ENCODE data around the gene ATP5ME.

Gene ATP5ME

GRCh38 chr4:651884-652642 is 22.0 kb downstream of the ATP5ME start:
- no peak overlapping the region for H3K4me2 ChIP-seq (ENCODE audit: low read length)
- H3F3A ChIP-seq (ENCODE audit: insufficient read depth, low read length): no peaks in the 10 kb centered on the region
- H3K4me3 ChIP-seq (ENCODE audit: low read depth, low read length, poor library complexity, severe bottlenecking): no peak overlapping the region
- no peak overlapping the region for H3K27ac ChIP-seq (ENCODE audit: low read depth, low read length, poor library complexity, severe bottlenecking)
- H3K9ac ChIP-seq (ENCODE audit: low read length): no peak overlapping the region
- no peaks in the 10 kb centered on the region for H3K9me2 ChIP-seq (ENCODE audit: low read depth, low read length)
- TF ChIP-seq CTCF (IDR thresholded peaks at IDR 0.05; ENCODE audit: low read length) (no peak), EZH2 (IDR thresholded peaks at IDR 0.05; ENCODE audit: borderline replicate concordance, low read length) (no peak)
- no peaks in the 10 kb centered on the region for H4K20me1 ChIP-seq (ENCODE audit: insufficient read depth, low read length)
- H3K9me3 ChIP-seq (ENCODE audit: low read length): no peaks in the 10 kb centered on the region
- H3K79me2 ChIP-seq (ENCODE audit: insufficient read depth, low read length): no peaks in the 10 kb centered on the region
- H2AFZ ChIP-seq (ENCODE audit: low read length): no peak overlapping the region
- H3K4me1 ChIP-seq (ENCODE audit: insufficient read depth, low read length, severe bottlenecking): no peaks in the 10 kb centered on the region
- H3K36me3 ChIP-seq (ENCODE audit: insufficient read depth, low read length): no peaks in the 10 kb centered on the region
- H3K27me3 ChIP-seq (ENCODE audit: insufficient read depth, low read length): no peaks in the 10 kb centered on the region

GRCh38 chr4:650951-651883 is 22.9 kb downstream of the ATP5ME start:
- Histone ChIP-seq H2AFZ (ENCODE audit: low read length) (no peak overlapping the region), H3K9me2 (ENCODE audit: low read depth, low read length) (no peaks in the 10 kb centered on the region), H3K4me2 (ENCODE audit: low read length) (no peak overlapping the region), H3K79me2 (ENCODE audit: insufficient read depth, low read length) (no peaks in the 10 kb centered on the region), H3K4me1 (ENCODE audit: insufficient read depth, low read length, severe bottlenecking) (no peaks in the 10 kb centered on the region), H3F3A (ENCODE audit: insufficient read depth, low read length) (no peaks in the 10 kb centered on the region), H3K27me3 (ENCODE audit: insufficient read depth, low read length) (no peaks in the 10 kb centered on the region), H3K27ac (ENCODE audit: low read depth, low read length, poor library complexity, severe bottlenecking) (no peak overlapping the region), H3K9ac (ENCODE audit: low read length) (no peak overlapping the region), H3K4me3 (ENCODE audit: low read depth, low read length, poor library complexity, severe bottlenecking) (no peak overlapping the region), H3K9me3 (ENCODE audit: low read length) (no peaks in the 10 kb centered on the region), H4K20me1 (ENCODE audit: insufficient read depth, low read length) (no peaks in the 10 kb centered on the region), H3K36me3 (ENCODE audit: insufficient read depth, low read length) (no peaks in the 10 kb centered on the region)
- TF ChIP-seq EZH2 (IDR thresholded peaks at IDR 0.05; ENCODE audit: borderline replicate concordance, low read length) (no peak), CTCF (IDR thresholded peaks at IDR 0.05; ENCODE audit: low read length) (no peak)

GRCh38 chr4:650461-650860 is 23.6 kb downstream of the ATP5ME start:
- no peaks in the 10 kb centered on the region for H4K20me1 ChIP-seq (ENCODE audit: insufficient read depth, low read length)
- no peaks in the 10 kb centered on the region for H3K4me1 ChIP-seq (ENCODE audit: insufficient read depth, low read length, severe bottlenecking)
- H3K27ac ChIP-seq (ENCODE audit: low read depth, low read length, poor library complexity, severe bottlenecking): no peak overlapping the region
- H3K9me2 ChIP-seq (ENCODE audit: low read depth, low read length): no peaks in the 10 kb centered on the region
- H3K9ac ChIP-seq (ENCODE audit: low read length): no peak overlapping the region
- H3K27me3 ChIP-seq (ENCODE audit: insufficient read depth, low read length): no peaks in the 10 kb centered on the region
- H3K4me2 ChIP-seq (ENCODE audit: low read length): no peak overlapping the region
- no peak for TF ChIP-seq CTCF (IDR thresholded peaks at IDR 0.05; ENCODE audit: low read length)
- no peak for TF ChIP-seq EZH2 (IDR thresholded peaks at IDR 0.05; ENCODE audit: borderline replicate concordance, low read length)
- no peak overlapping the region for H2AFZ ChIP-seq (ENCODE audit: low read length)
- no peaks in the 10 kb centered on the region for H3K79me2 ChIP-seq (ENCODE audit: insufficient read depth, low read length)
- H3K9me3 ChIP-seq (ENCODE audit: low read length): no peaks in the 10 kb centered on the region
- no peak overlapping the region for H3K4me3 ChIP-seq (ENCODE audit: low read depth, low read length, poor library complexity, severe bottlenecking)
- H3F3A ChIP-seq (ENCODE audit: insufficient read depth, low read length): no peaks in the 10 kb centered on the region
- no peaks in the 10 kb centered on the region for H3K36me3 ChIP-seq (ENCODE audit: insufficient read depth, low read length)

Measured in OCI-LY1 (cell line).